LNCaP clone FGC (cell line): ENCODE measurements around the gene PPP2R2B.

Source experiments
- DNase-seq: peaks from one replicate; pipeline ENCODE4 v3.0.0-alpha.2; 2011; ENCODE audit warnings: low read depth
- H3K4me3 ChIP-seq: 2 replicates; pipeline ENCODE4 v1.5.1; 2011; ENCODE audit warnings: mild to moderate bottlenecking, low read depth, low read length, control low read depth
- TF ChIP-seq, protein P1 (sequence below): IDR thresholded peaks from 2 replicates; pipeline ENCODE4 v1.5.1; 2012; ENCODE audit warnings: mild to moderate bottlenecking; ENCODE audit not compliant: control insufficient read depth, insufficient read depth; ENCODE audit errors: extremely low read depth

The PPP2R2B gene

DNA sequence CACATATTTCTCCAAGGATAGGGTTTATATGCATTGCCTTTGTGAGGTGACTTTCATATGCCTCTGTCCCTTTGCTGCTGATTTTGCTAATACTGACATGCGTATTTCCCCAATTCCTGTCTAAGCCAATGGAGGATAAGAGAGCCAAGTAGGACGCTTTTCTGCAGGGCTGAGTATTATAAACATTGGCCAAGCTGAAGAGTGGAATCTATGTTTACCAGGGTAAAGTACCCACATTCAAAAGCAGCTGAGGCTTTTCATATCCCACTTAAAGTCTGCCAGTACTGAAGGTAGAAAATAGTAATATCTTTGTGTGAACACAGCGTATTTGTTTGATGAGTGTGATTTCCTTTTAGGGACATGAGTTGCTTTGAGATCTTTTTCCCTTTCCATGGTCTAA, 233.7 kb downstream of the PPP2R2B start:
- TF ChIP-seq, protein P1, sequence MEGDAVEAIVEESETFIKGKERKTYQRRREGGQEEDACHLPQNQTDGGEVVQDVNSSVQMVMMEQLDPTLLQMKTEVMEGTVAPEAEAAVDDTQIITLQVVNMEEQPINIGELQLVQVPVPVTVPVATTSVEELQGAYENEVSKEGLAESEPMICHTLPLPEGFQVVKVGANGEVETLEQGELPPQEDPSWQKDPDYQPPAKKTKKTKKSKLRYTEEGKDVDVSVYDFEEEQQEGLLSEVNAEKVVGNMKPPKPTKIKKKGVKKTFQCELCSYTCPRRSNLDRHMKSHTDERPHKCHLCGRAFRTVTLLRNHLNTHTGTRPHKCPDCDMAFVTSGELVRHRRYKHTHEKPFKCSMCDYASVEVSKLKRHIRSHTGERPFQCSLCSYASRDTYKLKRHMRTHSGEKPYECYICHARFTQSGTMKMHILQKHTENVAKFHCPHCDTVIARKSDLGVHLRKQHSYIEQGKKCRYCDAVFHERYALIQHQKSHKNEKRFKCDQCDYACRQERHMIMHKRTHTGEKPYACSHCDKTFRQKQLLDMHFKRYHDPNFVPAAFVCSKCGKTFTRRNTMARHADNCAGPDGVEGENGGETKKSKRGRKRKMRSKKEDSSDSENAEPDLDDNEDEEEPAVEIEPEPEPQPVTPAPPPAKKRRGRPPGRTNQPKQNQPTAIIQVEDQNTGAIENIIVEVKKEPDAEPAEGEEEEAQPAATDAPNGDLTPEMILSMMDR, result no peak
- no peak overlapping the region for H3K4me3 ChIP-seq
- DNase-seq, result no peak

DNA sequence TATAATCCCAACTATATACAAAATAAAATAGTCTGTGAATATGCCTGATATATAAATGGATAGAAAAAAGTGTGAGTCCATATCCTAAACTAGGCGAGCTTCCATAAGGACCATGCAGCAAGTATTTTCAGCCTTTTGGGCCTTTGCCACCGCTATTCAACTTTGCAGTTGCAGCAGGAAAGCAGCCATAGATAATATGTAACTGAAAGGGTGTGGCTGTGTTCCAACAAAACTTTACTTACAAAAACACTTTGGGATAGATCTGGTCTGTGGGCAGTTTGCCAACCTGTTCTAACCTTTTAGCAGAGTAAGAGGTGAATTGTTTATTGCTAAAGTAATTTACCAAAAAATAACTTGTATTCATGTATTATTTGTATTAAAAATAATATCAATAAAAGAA, 234.8 kb downstream of the PPP2R2B start:
- TF ChIP-seq, protein P1, result no peak
- DNase-seq, result no peak

DNA sequence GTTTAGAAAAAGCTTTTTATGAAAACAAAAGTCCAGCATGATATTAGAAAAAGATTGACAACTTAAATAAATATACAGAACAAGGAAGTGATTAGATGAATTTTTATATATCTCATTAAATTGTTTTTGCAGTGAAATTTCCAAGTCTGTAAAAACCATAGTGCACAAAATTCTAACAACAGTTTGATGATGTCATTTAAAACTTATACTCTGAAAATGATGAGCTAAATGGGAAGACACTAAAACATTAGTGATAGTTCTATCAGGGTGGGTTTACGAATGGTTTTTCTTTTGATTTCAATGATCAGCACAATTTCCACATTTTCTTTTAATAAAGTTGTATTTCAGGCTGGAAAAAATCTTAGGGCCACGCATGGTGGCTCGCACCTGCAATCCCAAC, 236.1 kb downstream of the PPP2R2B start:
- TF ChIP-seq, protein P1, result no peak
- no peak overlapping the region for H3K4me3 ChIP-seq
- DNase-seq, result no peak

More for the DNA sequence above, 234.8 kb downstream of the PPP2R2B start:
- no peak overlapping the region for H3K4me3 ChIP-seq

DNA sequence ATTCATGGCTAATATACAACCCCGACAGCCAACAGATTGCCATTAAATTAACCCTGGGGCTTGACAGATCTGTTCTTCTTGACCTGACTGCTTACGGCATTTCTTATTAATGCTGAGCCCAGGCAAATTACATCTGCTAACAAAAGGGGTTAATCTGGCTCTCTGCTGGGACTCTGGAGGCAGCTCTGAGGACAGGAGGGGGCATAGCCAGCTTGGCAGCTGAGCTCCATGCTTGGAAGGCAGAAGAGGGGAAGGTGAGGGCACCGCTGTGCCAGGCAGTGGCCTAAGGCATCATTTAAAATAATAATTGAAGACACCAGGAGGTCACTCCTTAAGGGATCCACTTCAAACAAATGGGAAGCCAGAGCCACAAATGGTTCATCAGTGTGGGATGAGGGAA, 236.6 kb downstream of the PPP2R2B start:
- TF ChIP-seq, protein P1, result no peak
- no peak overlapping the region for H3K4me3 ChIP-seq
- no peak for DNase-seq

DNA sequence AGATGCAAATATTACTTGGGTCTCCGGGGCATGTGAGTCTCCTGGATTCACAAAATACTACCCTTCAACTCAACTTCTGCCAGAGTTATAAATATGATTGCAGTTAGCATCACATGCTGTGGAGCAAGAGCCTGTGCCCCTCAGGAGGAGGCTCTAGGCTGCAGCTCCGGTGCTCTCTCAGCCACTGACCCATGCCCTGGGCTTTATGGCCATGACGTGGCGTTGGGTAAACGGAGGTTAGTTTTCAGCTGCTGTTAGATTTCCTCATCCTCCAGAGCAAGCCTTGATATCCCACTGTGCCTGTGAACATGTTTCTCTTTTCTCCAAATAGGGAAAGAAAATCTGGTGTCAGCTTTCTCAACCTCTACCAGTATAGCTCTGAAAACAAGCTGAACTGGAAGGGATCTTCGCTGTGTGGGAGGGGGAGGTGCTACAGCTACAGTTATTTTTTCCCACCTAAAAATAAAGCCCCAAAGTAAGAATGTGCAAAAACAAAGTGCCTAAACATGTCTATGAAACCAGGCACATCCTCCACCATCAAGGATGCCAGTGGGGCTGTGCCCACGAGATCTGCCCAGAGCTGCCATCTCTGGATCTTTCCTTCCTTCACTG, 238.2 kb downstream of the PPP2R2B start:
- TF ChIP-seq, protein P1, result no peak
- DNase-seq, result no peak
- no peak overlapping the region for H3K4me3 ChIP-seq

DNA sequence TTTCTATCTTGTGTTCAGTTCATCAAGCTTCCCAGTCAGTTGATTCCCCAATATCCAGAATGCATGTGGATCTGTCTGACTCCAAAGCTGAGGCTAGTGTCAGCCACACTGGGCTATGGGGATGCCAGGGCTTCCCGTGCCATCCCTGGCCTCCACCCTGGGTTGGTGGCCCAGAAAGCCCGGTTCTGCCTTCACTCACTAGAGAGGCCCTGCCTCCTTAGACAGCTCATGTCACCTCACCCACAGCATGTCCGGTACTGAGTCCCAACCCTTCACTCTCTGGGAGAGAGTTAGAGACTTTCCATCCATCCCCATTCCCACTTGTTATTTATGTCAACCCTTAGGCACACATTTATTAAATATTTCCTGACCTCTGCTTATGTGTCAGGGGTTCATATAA, 243.1 kb downstream of the PPP2R2B start:
- TF ChIP-seq, protein P1, result no peak
- no peak overlapping the region for H3K4me3 ChIP-seq

DNA sequence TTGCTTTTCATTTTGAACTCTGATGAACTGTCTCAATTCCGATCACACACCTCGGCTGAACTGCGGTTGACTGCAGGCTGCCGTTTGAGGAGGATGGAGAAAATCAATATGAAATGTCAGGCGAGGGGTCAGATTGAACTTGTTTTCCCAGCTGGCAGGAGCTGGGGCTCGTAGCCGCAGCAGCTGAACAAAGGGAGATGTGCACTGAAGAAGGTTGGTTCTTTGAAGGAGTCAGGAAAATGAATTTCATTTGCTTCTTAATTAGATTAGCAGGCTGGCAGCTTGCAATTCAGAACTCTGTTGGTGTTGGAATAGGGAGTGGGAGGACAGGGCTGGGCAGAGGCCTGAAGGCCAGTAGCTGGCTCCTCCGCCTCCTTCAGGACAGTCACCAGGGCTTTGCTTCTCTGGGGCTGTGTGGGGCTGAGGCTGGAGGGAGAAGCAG, 245.2 kb downstream of the PPP2R2B start:
- no peak overlapping the region for H3K4me3 ChIP-seq
- TF ChIP-seq, protein P1, result no peak
- no peak for DNase-seq

More for the DNA sequence above, 243.1 kb downstream of the PPP2R2B start:
- no peak for DNase-seq
